HG02588 (cell line): Measurements from ENCODE around the gene ADAMTS10.
"Not testable (repeated sequence)": the region's sequence is repeated elsewhere in the genome, so short reads cannot be mapped to it uniquely, and the experiment has no call there.

Experiments
- ATAC-seq: cut with Tn5 transposase; IDR thresholded peaks from one replicate; pipeline ENCODE4 v1.9.1; 2021; ENCODE audit warnings: mild to moderate bottlenecking, moderate library complexity; ENCODE audit not compliant: unreplicated experiment

Gene ADAMTS10

DNA sequence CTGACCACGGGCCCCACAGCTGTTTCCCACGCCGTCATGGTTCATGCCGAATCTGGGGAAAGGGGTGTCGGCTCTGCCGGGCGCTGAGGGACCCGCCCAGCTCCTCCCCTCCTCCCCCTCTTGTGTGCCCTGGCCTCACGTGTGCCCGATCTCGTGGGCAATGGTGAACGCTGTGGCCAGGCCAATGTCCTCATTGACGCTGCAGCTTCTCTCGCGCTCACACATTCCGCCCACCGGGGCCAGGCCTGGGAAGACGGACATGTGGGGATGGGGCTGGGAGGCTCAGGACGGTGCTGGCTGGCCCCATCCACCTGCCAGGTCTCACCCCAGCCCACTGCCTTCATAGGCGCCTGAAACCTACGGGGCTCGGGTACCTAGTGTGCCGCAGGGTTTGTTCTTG, 14.3 kb downstream of the ADAMTS10 start:
- ATAC-seq = no peak

DNA sequence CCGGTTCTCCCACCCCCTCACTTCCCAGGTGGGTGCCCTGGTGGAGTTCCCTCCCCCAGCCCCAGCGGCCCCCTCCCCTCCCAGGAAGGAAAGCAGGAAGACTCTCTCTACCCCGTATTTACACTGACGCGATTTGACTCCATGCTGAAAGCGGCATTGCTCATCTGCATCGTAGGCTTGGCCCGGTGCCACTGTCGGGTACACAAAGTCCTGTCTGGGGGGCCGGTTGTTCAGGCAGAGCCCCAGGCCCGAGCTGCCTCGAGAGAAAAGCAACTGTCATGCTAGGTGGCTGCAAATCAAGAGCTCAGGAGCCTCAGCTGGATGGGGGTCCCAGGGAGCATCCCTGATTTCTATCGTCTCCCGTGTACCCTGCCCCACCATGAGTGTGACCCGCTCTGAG, 14.9 kb downstream of the ADAMTS10 start:
- ATAC-seq = no peak

DNA sequence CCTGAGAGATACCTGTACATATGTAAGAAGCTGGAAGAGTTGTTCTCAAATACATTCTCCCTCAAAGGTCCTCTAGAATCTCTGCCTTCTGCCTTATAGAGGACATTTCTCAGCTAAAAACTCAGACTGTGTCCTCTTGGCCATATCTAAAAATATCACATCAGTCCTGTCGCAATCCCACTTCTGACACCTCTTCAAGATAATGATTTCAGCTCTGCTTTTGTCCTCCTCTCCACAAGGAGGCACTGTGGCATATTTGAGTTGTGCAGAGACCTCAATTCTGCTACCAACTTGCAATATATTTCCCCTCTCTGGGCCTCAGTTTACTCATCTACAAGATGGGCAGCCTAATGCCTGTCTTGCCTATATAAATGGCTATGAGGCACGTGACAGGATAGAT, 16.6 kb downstream of the ADAMTS10 start:
- no peak for ATAC-seq

DNA sequence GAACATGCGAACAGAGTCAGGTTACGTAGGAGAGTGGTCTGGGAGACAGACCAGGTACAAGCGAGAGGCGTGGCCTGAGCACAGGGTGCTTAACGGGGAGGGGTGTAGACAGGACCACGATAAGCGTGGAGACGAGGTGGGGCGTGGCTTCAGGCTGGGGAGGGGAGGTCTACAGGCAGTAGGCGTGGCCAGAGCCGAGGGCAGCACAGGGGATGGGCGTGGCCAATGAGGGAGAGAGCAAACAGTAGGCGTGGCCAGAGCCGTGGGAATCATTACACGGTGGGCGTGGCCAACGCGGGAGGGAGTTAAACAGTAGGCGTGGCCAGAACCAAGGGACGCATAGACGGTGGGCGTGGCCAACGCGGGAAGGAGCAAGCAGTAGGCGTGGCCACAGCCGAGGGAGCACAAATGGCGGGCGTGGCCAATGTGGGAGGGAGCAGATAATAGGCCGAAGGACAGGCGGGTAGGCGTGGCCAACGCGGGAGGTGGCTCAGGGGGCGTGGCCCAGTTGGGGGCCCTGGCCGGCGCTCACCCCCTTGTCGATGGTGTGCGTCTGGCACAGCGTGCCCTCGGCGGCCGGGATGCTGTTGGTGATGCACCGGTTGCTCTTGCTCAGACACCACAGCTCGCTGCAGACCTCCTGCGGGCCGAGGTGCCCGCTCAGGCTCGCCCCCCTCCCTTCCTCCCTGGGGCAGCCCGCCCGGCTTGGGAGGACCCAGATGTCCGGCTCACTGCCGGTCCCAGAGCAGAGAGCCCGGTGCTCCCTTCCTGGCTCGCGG, 18.1 kb downstream of the ADAMTS10 start:
- ATAC-seq = no peak

DNA sequence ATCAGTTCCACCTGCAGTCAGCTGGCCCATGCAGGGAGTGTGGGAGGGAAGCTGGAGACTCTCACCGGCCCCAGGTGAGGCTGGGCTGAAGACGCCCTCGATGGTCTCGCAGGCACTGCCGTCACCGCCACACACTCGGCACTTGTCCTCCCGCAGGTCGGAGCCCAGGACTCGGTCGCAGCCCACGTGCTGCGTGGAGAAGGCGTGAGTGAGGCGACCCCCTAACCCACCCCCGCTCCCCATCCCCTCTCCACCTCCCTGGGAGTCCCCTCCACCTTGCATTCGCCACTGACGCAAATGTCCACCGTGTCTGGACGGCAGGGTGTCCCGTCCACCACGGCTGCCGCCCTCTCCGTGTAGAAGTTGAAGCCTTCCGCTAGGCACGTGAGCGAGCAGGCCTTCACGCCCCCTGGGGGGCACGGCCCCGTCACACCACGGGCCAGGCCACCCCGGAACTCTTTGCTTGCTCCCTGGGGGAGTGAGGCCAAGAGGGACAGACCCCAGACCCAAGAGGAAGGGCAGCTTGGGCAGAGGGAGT, 21.3 kb downstream of the ADAMTS10 start:
- ATAC-seq = no peak

DNA sequence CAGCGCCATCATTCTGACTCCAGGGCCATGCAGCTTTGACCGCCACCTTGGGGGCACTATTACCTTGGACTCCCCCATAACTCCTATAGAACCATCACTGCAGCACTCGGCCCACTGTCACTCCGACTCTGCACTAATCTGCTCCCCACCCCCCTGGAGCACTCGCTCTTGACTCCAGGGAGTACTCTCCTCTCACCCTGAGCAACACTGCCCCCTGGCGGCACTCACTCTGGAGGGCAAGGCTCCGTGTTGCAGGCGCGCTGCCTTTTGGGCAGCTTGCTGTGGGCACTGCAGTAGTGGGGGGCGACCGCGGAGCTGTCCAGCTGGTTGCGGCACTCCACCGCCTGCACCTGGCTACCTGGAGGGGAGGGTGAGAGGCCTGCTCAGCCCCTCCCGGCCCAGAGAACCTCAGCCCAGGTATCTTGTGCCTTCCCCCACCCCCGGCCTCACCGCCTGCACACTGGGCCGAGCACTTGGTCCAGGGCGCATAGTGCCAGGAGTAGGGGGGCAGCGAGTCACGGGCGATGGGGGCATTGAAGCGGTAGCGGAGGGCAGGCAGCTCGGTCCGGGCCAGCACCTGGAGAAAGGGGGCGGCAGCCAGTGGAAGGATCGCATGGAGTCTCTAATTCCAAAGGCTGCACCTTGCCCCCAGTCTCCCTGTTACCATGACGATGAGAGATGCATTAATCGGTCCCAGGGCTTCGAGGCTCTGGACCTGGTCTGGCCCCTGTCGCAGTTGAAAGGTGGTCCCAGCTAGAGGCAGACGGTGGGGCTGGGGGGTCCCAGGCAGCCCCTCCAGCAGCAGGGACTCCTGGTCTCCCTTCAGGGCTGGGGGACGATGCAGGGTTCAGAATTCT, 24.4 kb downstream of the ADAMTS10 start:
- ATAC-seq = no peak

DNA sequence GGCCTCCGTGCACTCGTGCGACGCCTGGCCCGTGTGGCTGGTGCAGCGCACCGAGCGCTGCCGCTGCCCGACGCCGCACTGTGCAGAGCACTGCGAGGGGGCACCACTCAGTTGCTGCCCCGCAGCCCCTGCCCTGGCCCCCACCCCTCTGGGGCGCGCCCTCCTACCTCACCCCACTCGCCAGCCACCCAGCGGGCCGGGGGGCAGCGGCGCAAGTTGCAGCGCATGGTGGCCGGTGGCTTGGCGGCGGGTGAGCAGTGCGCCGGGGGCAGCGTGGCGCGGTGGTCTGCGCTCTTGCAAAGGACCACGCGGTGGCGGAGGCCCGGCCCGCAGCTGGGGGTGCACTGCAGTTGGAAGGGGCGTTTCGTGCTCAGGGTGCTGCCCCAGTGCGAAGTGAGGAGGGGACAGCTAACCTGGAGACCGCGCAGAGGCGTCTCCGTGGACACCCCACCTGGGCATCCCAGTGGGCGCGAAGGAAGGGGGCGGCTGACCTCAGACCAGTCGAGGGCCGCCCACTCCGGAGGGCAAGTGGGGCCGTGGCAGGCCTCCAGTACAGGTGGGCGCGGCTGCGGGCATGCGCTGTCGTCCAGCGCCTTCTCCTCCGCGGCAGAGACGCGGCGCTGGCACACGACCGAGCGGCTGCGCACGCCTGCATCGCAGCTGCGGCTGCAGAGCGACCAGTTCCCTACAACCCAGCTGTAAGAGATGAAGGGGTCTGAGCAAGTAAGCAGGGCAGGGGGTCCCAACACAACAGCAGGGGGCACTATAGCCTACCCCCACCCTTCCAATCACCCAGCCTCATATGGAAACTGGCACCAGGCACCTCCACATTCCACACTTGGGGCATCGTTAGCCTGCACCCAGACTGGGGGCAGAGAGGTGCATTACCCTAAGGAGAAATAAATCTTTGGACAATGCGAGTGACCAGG, 25.3 kb downstream of the ADAMTS10 start:
- ATAC-seq = no peak

DNA sequence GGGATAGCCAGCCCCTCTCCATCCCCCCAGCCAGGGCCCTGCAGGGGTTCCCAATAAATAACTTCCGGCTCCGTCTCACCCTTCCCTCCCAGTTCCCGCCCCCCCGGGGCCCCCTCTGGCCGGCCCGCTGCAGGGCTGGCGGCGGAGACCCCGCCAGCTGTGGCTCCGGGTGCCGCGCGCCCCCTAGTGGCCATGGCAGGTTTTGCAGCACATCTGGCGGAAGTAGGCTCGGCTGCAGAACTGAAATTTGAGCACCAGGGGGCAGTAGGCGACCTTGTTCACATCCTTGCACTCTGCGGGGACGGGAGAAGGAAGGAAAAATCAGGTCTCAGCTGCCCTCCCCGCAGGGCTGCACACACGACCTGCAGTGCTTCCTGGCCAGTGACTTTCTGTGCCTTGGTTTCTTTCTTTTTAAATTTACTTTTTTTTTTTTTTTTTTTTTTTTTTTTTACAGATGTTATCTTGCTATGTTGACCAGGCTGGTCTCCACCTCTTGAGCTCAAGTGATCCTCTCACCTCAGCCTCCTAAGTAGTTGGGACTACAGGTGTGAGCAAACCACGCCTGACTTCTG, 29.7 kb downstream of the ADAMTS10 start:
- ATAC-seq = no peak

DNA sequence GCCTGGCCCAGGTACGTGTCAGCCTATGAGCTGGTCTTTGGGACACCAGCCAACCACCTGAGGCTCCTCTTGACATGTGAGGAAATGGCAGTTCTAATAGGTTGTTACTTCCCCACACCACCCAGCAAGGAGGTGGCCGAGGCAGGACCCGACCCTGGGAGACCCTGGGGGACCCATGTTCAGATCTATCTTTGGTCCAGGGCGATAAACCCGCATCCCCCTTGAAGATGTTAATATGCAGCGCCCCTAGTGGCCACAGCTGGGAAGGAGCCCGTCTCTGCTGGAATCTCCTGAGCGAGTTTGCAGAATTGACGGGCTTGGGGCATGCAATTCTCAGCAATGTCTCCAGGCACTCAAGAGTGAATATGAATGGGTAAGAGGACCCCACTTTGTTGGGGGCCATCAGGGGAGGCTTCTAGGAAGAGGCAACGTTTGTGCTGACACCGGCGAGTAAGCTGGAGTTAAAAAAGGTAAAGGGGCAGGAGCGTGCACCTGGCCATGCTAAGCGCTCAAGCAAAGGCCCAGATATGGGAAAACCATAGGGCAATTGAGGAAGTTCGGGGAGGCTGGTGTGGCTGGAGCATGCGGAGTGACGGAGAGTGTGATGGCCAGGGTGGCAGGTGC, 31.8 kb downstream of the ADAMTS10 start:
- ATAC-seq = no peak

DNA sequence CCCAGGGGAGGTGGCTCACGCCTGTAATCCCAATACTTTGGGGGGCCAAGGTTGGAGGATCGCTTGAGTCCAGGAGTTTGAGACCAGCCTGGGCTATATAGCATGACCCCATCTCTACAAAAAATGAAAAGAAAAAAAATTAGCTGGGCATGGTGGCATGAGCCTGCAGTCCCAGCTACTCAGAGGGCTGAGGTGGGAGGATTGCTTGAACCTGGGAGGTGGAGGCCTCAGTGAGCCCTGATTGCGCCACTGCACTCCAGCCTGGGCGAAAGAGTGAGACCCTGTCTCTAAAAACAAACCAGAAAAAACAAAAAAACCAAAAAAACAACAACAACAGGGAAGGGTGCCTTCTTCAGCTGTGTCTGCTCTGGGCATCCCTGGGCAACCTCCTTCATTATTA, 32.8 kb downstream of the ADAMTS10 start:
- no peak for ATAC-seq

DNA sequence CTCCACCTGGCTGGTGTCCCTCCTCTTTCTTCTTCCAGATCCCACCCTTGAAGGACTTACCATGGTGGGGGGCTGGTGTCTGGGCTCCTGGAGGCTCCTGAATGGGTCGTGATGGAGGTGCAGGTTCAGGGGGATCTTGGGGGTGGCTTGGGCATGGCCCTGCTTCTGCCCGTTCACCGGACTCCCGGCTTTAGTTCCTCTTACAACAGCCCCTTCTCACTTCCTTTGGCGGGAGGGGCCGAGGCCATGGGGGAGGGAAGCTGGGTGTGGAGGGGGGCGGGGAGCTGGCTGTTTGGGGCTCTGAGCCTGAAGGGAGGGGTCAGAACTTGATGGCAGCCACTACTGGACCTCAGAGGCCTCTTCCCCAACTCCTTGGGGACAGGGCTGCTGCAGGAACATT, 33.3 kb downstream of the ADAMTS10 start, which contains the start of gene MYO1F:
TSS of gene MYO1F (minus strand) at position 196 of the 400 bp plus-strand sequence. CDS start at position 63, 133 bp downstream.
- ATAC-seq = no peak

DNA sequence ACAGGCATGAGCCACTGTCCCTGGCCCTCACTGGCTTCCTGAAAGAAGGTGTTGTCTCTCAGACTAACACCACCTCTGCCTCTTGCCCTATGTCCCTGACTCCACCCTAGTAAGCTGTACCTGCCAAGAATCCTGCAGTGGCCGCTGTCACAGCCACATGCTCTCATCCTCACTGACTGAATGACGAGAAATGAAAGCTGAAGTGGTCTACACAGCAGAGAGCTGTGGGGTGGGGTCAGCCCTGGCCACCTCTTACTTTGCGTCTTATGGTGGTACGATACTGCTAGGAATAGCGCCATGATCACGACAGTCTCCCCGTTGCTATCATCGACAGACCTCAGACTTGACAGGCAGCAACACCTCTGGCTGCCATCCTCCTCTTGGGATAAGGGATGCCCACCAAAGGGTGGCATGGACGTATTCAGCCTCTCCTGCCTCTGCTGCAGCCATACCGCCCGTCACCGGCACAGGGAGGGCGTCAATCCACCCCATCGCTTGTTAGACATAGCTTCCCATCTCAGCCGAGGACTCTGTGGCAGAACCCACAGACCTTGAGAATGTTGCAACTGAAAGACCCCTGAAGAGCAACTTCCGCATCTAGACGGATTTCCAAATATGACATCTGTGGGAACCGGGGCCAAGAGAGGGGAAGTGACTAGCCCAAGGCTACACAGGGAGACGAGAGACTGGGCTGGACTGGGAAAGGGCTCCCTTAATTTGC, 34.1 kb downstream of the ADAMTS10 start:
- ATAC-seq = no peak

DNA sequence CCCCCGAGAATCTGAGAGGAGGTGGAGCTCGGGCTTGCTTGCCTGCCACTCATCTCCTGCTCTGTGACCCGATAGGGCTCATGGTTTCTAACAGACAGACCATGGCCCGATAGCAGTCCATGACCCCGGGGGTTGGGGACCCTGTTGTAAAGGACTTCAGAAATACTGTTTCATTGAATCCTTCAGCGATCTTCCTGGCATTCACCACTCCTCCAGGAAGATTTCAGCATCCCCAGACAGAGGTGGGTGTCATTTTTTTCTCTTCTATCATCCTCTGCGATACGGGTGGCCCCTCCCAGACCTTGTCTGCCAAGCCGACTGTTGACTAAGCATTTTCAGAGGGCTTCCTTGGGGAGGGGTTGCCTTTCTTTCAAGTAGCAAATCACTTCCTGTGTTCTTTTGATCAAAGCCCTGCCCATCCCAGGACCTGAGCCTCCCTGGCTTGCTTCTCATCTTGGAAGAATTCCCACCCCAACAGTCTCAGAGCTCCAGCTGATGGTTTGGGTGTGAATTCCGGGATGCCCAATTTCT, 35.0 kb downstream of the ADAMTS10 start:
- ATAC-seq = no peak

DNA sequence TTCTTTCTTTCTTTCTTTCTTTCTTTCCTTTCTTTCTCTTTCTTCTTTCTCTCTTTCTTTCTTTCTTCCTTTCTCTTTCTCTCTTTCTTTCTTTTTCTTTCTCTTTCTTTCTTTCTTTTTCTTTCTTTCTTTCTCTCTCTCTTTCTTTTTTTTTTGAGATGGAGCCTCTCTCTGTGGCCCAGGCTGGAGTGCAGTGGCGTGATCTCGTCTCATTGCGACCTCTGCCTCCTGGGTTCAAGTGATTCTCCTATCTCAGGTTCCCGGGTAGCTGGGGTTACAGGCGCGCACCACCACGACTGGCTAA, 35.9 kb downstream of the ADAMTS10 start:
- ATAC-seq = not testable (repeated sequence)

DNA sequence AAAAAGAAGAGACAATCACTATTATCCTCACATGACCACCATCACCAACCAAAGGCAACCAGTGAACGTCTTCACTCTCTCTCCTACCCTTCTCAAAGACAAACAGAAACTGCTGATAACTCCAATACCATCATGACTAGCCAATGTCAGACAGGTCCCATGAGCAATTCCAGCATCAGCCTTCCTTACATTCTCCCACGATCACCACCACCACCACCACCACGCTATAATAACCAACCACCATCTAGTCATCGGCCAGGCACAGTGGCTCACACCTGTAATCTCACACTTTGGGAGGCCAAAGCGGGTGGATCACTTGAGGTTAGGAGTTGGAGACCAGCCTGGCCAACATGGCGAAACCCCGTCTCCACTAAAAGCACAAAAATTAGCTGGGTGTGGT, 37.2 kb downstream of the ADAMTS10 start:
- ATAC-seq = no peak

DNA sequence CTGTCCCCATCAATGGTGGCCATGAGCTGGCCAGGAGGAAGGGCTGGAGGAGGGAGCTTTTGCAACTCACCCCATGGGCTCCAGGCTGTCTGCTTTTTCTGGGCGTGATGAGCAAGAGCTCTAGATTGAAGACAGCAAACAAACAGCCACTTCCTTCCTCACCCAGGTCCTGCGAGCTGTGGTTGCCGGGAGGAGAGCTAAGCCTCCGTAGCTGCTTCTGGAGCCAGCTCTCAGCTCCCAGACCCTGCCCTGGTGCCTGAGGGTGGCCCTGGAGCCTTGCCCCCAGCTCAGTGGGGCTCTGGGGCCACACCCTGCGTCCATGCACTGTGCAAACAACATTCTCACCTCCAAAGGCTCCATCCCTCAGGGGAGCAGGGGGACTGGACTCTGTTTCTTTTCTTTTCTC, 39.5 kb downstream of the ADAMTS10 start:
- ATAC-seq = no peak

DNA sequence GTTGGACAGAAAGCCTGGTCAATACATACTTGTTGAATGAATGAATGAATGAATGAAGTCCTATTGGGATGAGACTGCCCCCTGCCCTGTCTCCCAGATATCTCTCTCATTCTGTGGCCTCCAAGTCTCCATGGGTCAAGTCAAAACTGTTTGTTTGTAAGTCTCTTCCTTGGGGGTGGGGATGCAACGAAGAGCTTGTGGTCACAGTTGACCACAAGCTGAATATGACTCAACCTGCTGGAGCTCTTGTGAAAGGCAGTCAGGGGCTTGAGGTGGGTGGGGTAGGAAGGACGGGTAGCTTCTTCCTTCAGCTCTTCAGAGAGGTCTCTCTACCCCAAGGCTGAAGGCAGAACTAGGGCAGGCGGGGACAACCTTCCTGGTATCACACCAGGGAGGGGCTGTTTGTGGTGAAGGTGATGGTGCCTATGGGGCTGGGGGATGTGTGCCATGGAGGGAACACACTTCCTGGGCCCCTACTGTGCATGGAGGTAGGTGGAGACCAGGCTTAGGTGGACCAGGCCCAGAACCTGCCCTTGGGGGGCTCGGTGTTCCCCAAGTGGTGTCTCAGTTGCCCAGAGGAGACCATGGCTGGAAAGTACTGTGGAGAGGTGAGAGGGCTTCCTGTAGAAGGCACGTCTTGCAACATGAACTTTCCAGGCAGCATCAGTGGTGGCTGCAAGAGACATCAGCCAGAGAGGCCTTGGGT, 41.3 kb downstream of the ADAMTS10 start:
- peak; percentile 58 for ATAC-seq

DNA sequence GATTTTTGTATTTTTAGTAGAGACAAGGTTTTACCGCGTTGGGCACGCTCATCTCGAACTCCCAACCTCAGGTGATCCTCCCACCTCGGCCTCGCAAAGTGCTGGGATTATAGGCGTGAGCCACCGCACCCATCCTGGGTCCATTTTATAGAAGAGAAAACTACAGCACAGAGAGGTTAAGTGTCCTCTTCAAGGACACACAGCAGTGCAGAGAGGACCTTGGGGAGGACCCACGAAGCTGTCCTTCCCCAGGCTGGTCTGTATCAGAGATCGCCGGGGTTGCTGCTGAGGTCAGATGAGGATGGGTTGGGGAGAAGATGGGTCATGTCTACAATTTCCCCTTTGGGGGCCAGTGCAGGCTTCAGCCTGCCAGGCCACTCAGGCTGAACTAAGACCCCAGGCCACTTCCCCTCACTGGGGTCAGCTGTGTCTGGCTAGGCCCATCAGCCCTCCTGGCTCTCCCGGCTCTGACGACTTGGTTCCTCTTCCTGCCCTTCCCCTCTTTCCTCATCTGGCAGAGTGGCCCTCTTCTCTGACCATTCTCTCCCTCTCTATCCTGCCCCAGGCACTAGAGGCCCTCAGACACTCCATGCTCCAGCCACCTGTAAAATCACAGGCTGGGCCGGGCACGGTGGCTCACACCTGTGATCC, 42.9 kb downstream of the ADAMTS10 start:
- ATAC-seq = no peak
